Measurements from ENCODE around the gene BRSK2. TPM values are rescaled to one million over a fixed set of nuclear protein-coding genes. Genes with fewer than 3 reads are reported as not detected.

Gene BRSK2
- total RNA-seq, 1 donor from 2014 or later = 7.1 TPM

GRCh38 chr11:1344056-1344635, 45.6 kb upstream of the BRSK2 start:
- Histone ChIP-seq H3K9ac (ENCODE audit: low read length) (no peak overlapping the region), H3K9me3 (ENCODE audit: insufficient read depth, low read depth, low read length) (no peaks in the 10 kb centered on the region), H3K4me3 (ENCODE audit: insufficient read depth, low read depth, low read length) (no peak overlapping the region), H4K20me1 (ENCODE audit: insufficient read depth, low read length) (no peaks in the 10 kb centered on the region), H3K27me3 (ENCODE audit: insufficient read depth, low read length) (peaks cover 2% of the 10 kb centered on the region), H2AFZ (ENCODE audit: low read depth, low read length) (no peak overlapping the region), H3K27ac (ENCODE audit: low read depth, low read length) (no peak overlapping the region), H3K4me2 (ENCODE audit: low read length) (no peak overlapping the region), H3K79me2 (ENCODE audit: insufficient read depth, low read length) (no peaks in the 10 kb centered on the region), H3K4me1 (ENCODE audit: insufficient read depth, low read length) (no peaks in the 10 kb centered on the region), H3K36me3 (ENCODE audit: insufficient read depth, low read length) (no peaks in the 10 kb centered on the region)
- Mint-ChIP-seq H3K4me1 (ENCODE audit: low read depth, unreplicated experiment) (no peaks in the 10 kb centered on the region), H3K27ac (ENCODE audit: unreplicated experiment) (no peak overlapping the region), H3K9me3 (ENCODE audit: unreplicated experiment) (no peaks in the 10 kb centered on the region), H3K36me3 (ENCODE audit: low read depth, unreplicated experiment) (no peaks in the 10 kb centered on the region), H3K27me3 (ENCODE audit: low read depth, unreplicated experiment) (peaks cover 21% of the 10 kb centered on the region), H3K4me3 (ENCODE audit: unreplicated experiment) (peak overlapping the region; percentile 6)
- FAIRE-seq (no peak), DNase-seq (ENCODE audit: low read depth) (no peak)
- TF ChIP-seq CTCF (IDR thresholded peaks at IDR 0.05; ENCODE audit: insufficient read depth, low read depth, low read length) (no peak), EZH2 (IDR thresholded peaks at IDR 0.05; ENCODE audit: insufficient read depth, low read length) (no peak)

GRCh38 chr11:1345737-1346513, 43.8 kb upstream of the BRSK2 start:
- no peak for DNase-seq (ENCODE audit: low read depth)

More at GRCh38 chr11:1345737-1346513, 43.8 kb upstream of the BRSK2 start:
- no peak for TF ChIP-seq EZH2 (IDR thresholded peaks at IDR 0.05; ENCODE audit: insufficient read depth, low read length)
- TF ChIP-seq CTCF (IDR thresholded peaks at IDR 0.05; ENCODE audit: insufficient read depth, low read depth, low read length) = no peak
- Mint-ChIP-seq H3K27me3 (ENCODE audit: low read depth, unreplicated experiment) (peaks cover 21% of the 10 kb centered on the region), H3K27ac (ENCODE audit: unreplicated experiment) (no peak overlapping the region), H3K36me3 (ENCODE audit: low read depth, unreplicated experiment) (no peaks in the 10 kb centered on the region), H3K4me3 (ENCODE audit: unreplicated experiment) (no peak overlapping the region), H3K4me1 (ENCODE audit: low read depth, unreplicated experiment) (no peaks in the 10 kb centered on the region), H3K9me3 (ENCODE audit: unreplicated experiment) (no peaks in the 10 kb centered on the region)
- no peak for FAIRE-seq
- H3K27me3 ChIP-seq (ENCODE audit: insufficient read depth, low read length) = peaks cover 8% of the 10 kb centered on the region
- no peak overlapping the region for H3K4me2 ChIP-seq (ENCODE audit: low read length)
- H3K79me2 ChIP-seq (ENCODE audit: insufficient read depth, low read length) = no peaks in the 10 kb centered on the region
- no peaks in the 10 kb centered on the region for H3K9me3 ChIP-seq (ENCODE audit: insufficient read depth, low read depth, low read length)
- H3K36me3 ChIP-seq (ENCODE audit: insufficient read depth, low read length) = no peaks in the 10 kb centered on the region
- H4K20me1 ChIP-seq (ENCODE audit: insufficient read depth, low read length) = no peaks in the 10 kb centered on the region
- no peak overlapping the region for H3K27ac ChIP-seq (ENCODE audit: low read depth, low read length)
- no peak overlapping the region for H3K9ac ChIP-seq (ENCODE audit: low read length)
- no peaks in the 10 kb centered on the region for H3K4me1 ChIP-seq (ENCODE audit: insufficient read depth, low read length)
- H3K4me3 ChIP-seq (ENCODE audit: insufficient read depth, low read depth, low read length) = no peak overlapping the region
- no peak overlapping the region for H2AFZ ChIP-seq (ENCODE audit: low read depth, low read length)
